Kidney epithelial cell (primary cell): Measurements from ENCODE around the gene ZNF423. TPM values are rescaled to one million over a fixed set of nuclear protein-coding genes. Genes with fewer than 3 reads are reported as not detected.

Experiments used
- DNase-seq: peaks from one replicate; pipeline ENCODE4 v3.0.0-alpha.2; 2010; ENCODE audit warnings: low read depth
- H3K27me3 ChIP-seq: 2 replicates; pipeline ENCODE4 v1.6.0; 2011; ENCODE audit warnings: low read length; ENCODE audit not compliant: control insufficient read depth, insufficient read depth
- H3K36me3 ChIP-seq: 2 replicates; pipeline ENCODE4 v1.5.1; 2011; ENCODE audit warnings: low read length; ENCODE audit not compliant: control insufficient read depth, insufficient read depth
- H3K4me3 ChIP-seq: 2 replicates; pipeline ENCODE4 v1.5.1; 2011; ENCODE audit warnings: low read depth, mild to moderate bottlenecking, control low read depth, low read length
- CTCF ChIP-seq: IDR thresholded peaks from 2 replicates; pipeline ENCODE4 v1.5.1; 2011; ENCODE audit warnings: mild to moderate bottlenecking, moderate library complexity, low read length, control low read depth, inconsistent platforms; ENCODE audit not compliant: insufficient read depth, poor library complexity, severe bottlenecking
- total RNA-seq: library from RNA; depleted of rRNA; stranded (reverse); fragments of >200 nt; gene quantifications from 2 replicates; pipeline ENCODE4 v1.2.3, GENCODE V29; 2015

The ZNF423 gene
- total RNA-seq, 1 donor from 2014 or later: 3.6 TPM

- Histone ChIP-seq H3K27me3 (no peaks in the 10 kb centered on the region), H3K36me3 (no peaks in the 10 kb centered on the region), H3K4me3 (no peak overlapping the region)
- TF ChIP-seq CTCF: no peak
- DNase-seq: no peak
These were observed 398.7 kb downstream of the ZNF423 start for GRCh38 chr16:49457196-49457595.

DNA sequence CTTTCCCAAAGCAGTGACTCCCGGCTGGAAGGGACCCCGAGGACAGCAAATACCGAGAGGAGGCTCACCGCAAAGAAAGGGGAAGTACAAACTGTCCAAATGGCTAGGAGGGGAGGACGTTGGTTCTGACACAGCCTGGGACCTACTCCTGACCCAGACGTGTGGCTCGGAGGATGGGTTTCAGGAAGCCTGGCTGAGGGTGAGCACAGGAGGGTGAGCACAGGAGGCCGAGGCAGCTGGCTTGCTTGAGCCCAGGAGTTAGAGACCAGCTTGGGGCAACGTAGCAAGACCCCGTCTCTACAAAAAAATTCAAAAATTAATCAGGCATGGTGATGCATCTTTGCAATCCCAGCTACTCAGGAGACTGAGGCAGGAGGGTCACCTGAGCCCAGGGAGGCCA is 399.1 kb downstream of the ZNF423 start:
- no peaks in the 10 kb centered on the region for H3K27me3 ChIP-seq
- no peak for TF ChIP-seq CTCF
- DNase-seq: no peak
- H3K36me3 ChIP-seq: no peaks in the 10 kb centered on the region
- H3K4me3 ChIP-seq: no peak overlapping the region

DNA sequence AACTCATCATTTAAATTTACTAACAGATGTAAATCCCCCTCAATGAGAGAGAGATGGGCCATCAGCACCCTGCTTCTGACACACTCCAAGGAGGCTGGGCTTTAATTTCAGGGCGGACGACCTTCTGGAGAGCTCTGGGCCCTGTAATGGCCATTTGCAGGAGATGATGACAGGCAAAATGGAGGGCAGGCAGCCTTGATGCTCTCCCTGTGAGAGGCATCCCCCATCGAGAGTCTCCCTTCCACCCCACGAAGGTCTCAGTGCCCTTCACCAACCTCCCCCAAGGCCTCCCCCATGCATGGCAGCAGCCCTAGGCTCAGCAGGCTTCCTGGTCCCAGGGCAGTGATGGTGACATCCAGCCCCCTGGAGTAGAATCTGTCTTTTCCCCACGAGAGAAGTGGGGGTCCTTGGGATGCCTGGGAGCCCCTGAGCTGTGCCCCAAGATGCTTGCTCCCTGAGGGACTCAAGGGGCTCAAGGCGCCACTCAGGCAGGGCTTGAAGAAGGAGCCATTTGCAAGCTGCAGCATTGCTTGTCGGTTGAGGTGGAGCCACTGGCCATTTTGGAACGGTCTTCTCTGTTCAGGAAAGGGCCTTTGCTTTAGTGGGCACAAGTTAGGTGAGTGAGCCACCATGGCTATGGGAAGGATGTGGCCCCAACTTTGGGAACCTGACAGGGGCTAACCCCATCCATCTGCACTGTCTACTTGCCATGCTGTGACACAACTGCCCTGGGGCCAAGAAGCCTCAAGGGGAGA is 399.7 kb downstream of the ZNF423 start:
- Histone ChIP-seq H3K27me3 (no peaks in the 10 kb centered on the region), H3K36me3 (no peaks in the 10 kb centered on the region), H3K4me3 (no peak overlapping the region)
- DNase-seq: no peak
- no peak for TF ChIP-seq CTCF

DNA sequence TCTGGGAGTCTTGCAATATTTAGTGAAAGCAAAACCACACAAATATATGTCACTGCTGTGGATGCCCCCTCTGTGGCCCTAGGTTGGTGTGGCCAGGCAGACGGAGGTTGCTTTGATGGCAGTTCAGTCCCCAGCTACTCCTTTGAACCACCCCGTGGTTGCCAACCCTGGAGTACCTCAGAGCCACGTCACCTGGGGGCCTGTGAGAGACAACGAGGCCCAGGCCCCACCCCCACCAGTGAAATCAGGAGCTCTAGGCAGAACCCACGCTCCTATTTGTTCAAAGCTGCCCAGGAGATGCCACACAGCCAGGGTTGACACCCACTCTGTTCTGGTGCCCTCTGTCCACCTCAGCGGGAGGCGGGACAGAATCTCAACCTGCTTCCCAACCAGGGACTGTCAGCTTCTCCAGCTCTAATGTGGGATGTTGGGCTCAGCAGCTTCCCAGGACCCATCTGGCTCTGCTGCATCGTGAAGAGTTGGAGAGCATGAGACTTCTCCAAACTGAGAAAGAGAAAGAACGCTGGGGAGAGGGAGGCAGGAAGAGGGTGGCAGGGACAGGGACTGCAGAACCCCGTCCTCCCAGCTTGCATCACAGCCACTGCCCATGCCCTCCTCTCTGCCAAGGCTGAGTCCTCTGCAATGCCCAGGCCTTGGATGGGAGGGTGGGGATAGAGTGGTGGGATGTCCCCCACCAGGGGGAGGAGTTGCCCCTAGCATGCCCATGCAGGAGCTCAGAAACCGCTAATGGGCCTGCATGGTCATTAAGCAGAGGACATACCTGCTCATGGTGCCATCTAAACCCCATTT is 400.5 kb downstream of the ZNF423 start:
- H3K27me3 ChIP-seq: no peaks in the 10 kb centered on the region
- no peak for TF ChIP-seq CTCF
- DNase-seq: no peak
- H3K36me3 ChIP-seq: no peaks in the 10 kb centered on the region
- no peak overlapping the region for H3K4me3 ChIP-seq

DNA sequence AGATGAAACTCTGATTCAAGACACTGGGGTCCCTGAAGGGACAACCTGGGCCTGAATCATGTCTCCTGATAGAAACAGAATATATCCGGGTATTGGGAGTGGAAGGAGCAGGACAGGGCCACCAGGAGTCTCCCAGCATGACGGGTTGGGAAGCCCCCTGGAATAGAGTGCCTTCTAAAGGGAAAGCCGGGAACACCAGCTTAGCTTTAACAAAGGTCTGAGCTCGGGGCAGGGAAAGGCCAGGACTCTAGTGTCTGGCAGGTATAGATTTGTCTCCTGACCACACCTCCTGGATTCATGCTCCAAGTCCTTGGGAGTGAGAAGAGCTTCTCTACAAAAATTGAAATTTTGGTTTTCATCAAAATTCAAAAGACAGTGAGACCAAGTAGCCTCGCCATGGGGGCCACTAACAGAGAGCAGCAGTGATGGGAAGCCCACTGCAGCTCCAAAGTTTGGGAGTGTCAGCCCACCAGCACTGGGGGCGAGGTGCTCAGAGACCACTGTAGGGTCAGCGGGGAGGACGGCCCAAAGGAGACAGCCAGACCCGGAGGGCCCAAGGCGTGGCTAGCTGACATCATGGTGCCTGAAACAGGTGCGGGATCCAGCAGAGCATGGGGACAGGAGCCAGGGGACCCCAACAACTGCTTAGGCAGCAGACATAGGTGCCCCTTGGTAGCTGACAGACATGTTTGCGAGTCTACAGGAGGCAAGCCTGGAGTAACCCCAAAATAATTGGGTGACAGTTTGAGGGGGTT is 401.3 kb downstream of the ZNF423 start:
- H3K4me3 ChIP-seq: no peak overlapping the region

More for the DNA sequence above, 401.3 kb downstream of the ZNF423 start:
- Histone ChIP-seq H3K36me3 (no peaks in the 10 kb centered on the region), H3K27me3 (no peaks in the 10 kb centered on the region)
- no peak for TF ChIP-seq CTCF
- no peak for DNase-seq
